GM12873 (cell line): ENCODE results near the gene SCFD2.

Experiments
- TF ChIP-seq, protein P1 (sequence below): IDR thresholded peaks from 2 replicates; pipeline ENCODE4 v1.5.1; 2012; ENCODE audit warnings: low read depth, mild to moderate bottlenecking, moderate library complexity, low read length, control low read depth; ENCODE audit not compliant: insufficient read depth; ENCODE audit errors: missing control alignments

Gene SCFD2

DNA sequence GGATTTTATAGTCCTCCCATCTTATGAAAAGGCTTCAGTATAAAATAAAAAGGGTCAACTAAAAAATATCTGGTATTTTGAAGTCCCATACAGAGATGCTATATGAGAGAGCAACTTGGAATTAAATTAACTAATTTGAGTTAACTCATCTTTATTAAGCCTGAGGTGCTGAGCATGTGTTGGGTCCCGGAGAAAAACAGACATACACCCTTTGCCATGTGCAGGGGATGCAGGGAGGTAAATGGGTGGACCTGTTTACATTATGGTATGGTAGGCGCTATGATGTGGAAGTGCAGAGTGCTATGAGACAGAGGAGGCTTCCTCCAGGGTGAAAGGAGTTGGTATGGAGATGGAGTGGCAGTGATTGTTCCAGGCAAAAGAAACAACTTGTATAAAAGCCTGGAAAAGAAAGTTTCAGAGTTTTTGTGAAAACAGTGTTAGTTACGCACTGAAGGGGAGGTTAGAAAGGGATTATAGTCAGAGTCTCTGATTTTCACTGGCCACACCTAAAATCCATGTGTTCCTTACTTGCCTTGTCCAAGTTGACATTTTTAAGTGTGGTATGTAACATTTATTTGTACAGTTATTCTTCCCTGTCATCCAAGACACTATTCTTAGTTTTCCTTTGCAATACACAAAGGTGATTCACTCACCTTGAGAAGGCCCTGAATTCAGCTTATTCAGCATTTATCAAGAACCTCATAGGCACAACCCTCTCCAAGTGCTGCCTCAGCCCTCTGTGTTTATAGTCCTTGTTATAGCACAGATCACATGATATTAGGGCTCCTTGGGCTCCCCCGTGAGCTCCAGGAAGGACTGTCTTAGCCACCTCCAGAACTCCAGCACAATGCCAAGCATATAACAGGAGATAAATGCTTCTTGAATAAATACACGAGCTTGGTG lies 351.7 kb downstream of the SCFD2 start:
- TF ChIP-seq, protein P1, sequence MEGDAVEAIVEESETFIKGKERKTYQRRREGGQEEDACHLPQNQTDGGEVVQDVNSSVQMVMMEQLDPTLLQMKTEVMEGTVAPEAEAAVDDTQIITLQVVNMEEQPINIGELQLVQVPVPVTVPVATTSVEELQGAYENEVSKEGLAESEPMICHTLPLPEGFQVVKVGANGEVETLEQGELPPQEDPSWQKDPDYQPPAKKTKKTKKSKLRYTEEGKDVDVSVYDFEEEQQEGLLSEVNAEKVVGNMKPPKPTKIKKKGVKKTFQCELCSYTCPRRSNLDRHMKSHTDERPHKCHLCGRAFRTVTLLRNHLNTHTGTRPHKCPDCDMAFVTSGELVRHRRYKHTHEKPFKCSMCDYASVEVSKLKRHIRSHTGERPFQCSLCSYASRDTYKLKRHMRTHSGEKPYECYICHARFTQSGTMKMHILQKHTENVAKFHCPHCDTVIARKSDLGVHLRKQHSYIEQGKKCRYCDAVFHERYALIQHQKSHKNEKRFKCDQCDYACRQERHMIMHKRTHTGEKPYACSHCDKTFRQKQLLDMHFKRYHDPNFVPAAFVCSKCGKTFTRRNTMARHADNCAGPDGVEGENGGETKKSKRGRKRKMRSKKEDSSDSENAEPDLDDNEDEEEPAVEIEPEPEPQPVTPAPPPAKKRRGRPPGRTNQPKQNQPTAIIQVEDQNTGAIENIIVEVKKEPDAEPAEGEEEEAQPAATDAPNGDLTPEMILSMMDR = no peak

DNA sequence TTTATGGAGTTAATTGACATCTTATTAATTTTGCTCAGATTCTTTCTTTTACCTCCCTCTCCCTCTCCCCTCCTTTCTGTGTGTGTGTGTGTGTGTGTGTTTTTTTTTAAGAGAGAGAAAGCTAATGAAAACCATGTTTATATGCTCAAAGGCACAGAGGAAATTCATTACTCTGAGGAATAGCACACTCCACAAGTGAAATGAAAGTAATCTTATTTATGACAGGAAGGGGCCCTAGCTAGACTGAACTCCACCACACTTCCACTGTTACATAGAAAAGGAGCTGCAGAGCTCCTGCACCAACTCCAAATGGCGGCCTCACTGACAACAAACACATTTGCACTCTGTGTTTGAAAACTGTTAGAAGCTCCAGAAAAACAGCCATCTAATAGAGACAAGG lies 353.1 kb downstream of the SCFD2 start:
- TF ChIP-seq, protein P1 = no peak

DNA sequence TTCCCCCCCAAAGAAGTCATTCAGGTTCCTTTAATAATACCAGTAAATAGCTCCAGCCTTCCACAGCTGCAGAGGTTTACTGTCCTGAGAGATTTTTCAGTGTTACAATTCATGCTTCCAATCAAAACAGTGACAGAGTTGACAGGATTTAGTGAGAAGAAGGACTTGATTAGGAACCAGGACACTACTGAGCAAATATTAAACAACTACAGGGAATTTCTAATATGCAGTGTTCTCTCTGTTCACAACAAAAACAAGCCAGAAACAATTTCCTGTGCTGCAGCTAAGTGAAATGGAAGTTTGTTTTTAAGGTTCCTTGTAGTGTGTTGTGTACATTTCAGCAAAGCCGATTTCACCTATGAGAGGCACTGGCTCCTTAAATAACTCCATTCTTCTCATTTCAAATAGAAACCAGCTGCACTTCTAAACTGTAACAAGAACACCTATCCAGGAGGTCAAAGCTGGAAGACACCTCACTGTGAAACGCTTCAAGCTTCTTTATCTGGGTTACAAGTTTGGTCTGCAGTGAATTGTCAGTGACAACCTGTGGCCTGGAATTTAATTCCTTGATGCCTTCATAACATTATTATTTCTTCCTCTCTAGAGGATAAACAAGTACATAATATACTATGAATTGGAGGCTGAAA lies 354.5 kb downstream of the SCFD2 start:
- TF ChIP-seq, protein P1 = no peak

DNA sequence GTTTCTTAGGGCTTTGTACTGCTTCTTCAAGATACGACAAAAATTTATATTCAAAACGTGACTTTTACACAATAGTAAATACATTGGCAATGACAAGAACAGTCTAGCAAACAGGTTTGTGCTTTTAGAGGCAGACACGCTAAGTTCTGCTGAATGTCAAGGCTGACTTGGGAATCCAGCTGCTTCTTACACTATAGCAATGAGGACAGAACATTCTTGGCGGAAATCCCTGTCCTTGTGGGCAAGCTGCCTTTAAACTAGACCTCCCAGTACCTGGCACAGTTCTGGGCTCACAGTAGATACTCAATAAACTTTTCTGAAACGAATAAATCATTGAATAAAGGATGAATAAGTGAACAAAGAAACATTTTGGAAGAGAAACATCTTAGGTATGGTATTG lies 355.5 kb downstream of the SCFD2 start:
- TF ChIP-seq, protein P1 = no peak

DNA sequence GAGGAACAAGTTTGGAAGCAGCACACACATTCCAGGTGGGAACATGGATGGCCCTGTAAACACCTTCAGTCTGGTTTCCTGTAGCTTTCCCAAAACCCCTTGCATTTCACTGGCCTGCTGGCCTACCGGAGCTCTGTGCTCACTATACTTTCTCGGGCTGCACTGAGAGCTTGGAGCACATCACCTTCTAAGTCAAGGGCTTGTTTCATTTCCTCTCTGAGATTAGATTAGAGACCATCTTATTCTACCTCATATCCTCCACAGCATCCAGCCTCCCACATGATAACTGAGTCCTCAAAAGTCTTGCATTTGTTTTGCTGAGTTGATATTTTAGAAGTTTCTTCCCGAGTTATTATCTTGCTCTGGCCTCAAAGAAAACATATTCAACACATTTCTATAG lies 356.0 kb downstream of the SCFD2 start:
- TF ChIP-seq, protein P1 = no peak

DNA sequence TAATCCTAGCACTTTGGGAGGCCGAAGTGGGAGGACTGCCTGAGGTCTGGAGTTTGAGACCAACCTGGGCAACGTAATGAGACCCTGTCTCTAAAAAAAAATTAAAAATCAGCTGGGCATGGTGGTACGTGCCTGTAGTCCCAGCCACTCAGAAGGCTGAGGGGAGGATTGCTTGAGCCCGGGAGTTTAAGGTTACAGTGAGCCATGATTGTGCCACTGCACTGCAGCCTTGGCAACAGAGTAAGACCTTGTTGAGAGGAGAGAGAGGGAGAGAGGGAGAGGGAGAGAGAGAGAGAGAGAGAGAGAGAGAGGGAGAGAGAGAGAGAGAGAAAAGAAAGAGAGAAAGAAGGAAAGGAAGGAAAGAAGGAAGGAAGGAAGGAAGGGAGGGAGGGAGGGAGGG lies 358.8 kb downstream of the SCFD2 start:
- TF ChIP-seq, protein P1 = no peak

DNA sequence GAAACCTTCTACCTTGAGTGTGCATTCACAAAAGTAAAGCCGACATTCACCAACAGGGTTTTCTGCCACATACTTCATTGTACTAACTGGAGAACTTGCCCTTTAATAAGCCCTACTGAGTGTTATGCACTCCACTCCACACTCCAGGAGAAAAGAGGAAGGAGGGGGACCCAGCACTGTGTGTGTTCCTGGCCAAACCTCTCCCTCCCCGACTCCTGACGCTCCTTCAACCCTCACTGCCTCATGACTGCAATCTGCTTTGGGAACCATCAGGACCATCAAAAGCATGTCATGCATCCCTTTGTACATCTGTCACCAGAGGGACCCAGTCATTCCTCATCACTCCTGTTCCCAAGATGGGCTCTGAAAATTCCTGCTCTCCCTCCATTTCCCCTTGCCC lies 360.1 kb downstream of the SCFD2 start:
- TF ChIP-seq, protein P1 = no peak
